Activated naive CD4-positive, alpha-beta T cell treated with anti-CD3 and anti-CD28 coated beads for 36 hours (primary cell): ENCODE measurements around the gene COL11A1. TPM values are rescaled to one million over a fixed set of nuclear protein-coding genes. Genes with fewer than 3 reads are reported as not detected.

ENCODE experiments used
- CTCF ChIA-PET: fragments of 350-600 bp; sonication (Branson Sonifier 250); formaldehyde crosslinking; loops from one replicate; lab custom pipeline; 2021; ENCODE audit warnings: antibody characterized with exemption; lab: Charles Lee
- DNase-seq: peaks from one replicate; pipeline ENCODE4 v3.0.0-alpha.2; 2020
- H3K27ac Mint-ChIP-seq: one replicate; pipeline ENCODE4 v1.8.0; 2021; ENCODE audit warnings: mild to moderate bottlenecking, mixed read lengths
- H3K27me3 Mint-ChIP-seq: one replicate; pipeline ENCODE4 v1.8.0; 2021; ENCODE audit warnings: low read depth, mixed read lengths
- H3K36me3 Mint-ChIP-seq: one replicate; pipeline ENCODE4 v1.8.0; 2021; ENCODE audit warnings: low read depth, mixed read lengths
- H3K4me1 Mint-ChIP-seq: one replicate; pipeline ENCODE4 v1.8.0; 2021; ENCODE audit warnings: low read depth, mixed read lengths
- H3K4me3 Mint-ChIP-seq: one replicate; pipeline ENCODE4 v1.8.0; 2021; ENCODE audit warnings: mild to moderate bottlenecking, moderate library complexity, mixed read lengths
- H3K9me3 Mint-ChIP-seq: one replicate; pipeline ENCODE4 v1.8.0; 2021; ENCODE audit warnings: mixed read lengths
- intact Hi-C: fragments of 100-400 bp; cut with micrococcal nuclease; formaldehyde crosslinking; loops from one replicate; pipeline ENCODE4 v1.15.1; 2023
- total RNA-seq, 2 experiments: library from RNA; stranded (reverse); gene quantifications; one replicate each; pipeline ENCODE4 v1.2.3, GENCODE V29; 2021

COL11A1 gene
- total RNA-seq, 2 experiments from 2014 or later: not detected

DNA sequence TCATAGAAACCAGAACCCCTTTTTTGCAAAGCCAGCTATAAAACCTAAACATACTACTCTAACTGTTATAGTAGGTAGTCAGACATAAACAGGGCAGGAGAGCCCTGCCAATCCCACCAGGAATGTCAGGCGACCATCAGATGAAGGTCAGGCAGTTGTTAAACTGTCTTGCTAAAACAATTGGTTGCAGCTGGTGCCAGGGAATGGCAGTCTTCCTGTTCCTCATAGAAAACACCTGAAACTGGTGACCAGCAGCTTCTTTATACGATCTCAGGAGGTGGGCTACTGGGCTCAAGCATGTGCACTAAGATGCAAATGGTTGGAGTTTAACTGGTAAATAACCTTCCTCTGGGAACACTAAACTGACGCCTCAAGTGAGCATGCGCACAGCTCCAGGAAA is 224.1 kb downstream of the COL11A1 start:
- H3K4me1 Mint-ChIP-seq: no peaks in the 10 kb centered on the region
- H3K4me3 Mint-ChIP-seq: no peak overlapping the region
- CTCF ChIA-PET: no interaction called here
- H3K27ac Mint-ChIP-seq: no peak overlapping the region
- H3K27me3 Mint-ChIP-seq: no peaks in the 10 kb centered on the region
- H3K9me3 Mint-ChIP-seq: no peaks in the 10 kb centered on the region
- DNase-seq: no peak
- H3K36me3 Mint-ChIP-seq: no peaks in the 10 kb centered on the region
- intact Hi-C loops: no loop called here

DNA sequence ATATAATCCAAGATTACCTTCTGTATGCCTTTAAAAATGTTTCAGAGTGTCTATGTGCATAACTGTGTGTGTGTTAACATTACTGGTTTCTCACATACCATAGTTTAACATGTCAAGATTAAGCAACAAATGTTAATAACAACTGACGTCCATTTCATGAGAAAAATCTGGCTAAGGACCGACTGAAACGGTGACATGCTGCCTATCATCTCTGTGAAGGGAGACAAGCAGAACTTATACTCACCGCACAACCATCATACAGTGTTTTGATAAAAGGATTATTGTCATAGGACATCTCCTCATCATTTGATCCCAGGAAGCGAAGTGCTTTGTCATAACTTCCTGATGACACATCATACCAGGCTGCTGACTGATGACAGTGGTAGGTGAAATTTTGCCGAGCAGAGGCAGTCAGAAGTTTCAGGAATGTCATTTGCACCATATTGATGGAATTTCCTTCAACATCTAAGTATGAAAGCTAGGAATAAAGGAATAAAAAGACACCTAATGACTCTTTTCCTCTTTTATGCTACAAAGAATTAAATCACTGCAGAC is 228.8 kb downstream of the COL11A1 start:
- Mint-ChIP-seq H3K27ac (no peak overlapping the region), H3K36me3 (no peaks in the 10 kb centered on the region), H3K4me3 (no peak overlapping the region), H3K27me3 (no peaks in the 10 kb centered on the region), H3K4me1 (no peaks in the 10 kb centered on the region), H3K9me3 (no peaks in the 10 kb centered on the region)
- intact Hi-C loops: no loop called here
- DNase-seq: no peak
- CTCF ChIA-PET: interaction anchor here (0.6 kb wide), 1 partner anchor 554 kb away, joined by 3 read pairs; no protein-coding TSS in a partner anchor

DNA sequence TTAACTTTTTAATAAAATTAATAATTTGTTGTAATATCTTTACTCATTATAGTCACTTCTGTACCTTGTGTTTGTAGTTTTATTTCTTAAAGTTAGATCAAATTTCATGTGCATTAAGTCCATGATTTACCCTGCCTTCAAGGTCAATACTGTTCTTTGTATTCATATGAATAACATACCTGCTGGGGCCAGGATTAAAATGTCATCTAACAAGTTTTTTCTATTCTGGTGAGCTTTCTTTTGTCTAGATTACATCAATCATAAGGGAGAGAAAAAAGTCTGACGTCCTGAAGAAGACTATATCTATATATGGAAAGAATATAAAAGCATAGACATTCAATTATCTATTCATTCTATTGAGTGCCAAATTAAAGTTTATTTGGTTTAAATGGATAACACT is 232.6 kb downstream of the COL11A1 start:
- no peak for DNase-seq
- Mint-ChIP-seq H3K27ac (no peak overlapping the region), H3K36me3 (no peaks in the 10 kb centered on the region), H3K4me3 (no peak overlapping the region), H3K9me3 (no peaks in the 10 kb centered on the region), H3K4me1 (no peaks in the 10 kb centered on the region), H3K27me3 (no peaks in the 10 kb centered on the region)
- CTCF ChIA-PET: no interaction called here
- intact Hi-C loops: no loop called here

DNA sequence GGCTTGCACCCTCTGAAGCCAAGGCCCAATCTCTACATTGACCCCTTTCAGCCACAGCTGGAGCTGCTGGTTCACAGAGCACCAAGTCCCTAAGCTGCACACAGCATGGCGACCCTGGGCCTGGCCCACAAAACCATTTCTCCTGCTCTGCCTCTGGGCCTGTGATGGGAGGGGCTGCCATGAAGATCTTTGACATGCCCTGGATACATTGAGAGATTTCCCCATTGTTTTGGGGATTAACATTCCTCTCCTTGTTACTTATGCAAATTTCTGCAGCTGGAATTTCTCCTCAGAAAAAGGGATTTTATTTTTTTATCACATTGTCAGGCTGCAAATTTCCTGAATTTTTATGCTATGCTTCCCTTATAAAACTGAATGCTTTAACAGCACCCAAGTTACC is 235.8 kb downstream of the COL11A1 start:
- H3K36me3 Mint-ChIP-seq: no peaks in the 10 kb centered on the region
- no peaks in the 10 kb centered on the region for H3K27me3 Mint-ChIP-seq
- H3K4me3 Mint-ChIP-seq: no peak overlapping the region
- intact Hi-C loops: no loop called here
- H3K27ac Mint-ChIP-seq: no peak overlapping the region
- no peak for DNase-seq
- CTCF ChIA-PET: no interaction called here
- no peaks in the 10 kb centered on the region for H3K4me1 Mint-ChIP-seq
- no peaks in the 10 kb centered on the region for H3K9me3 Mint-ChIP-seq

DNA sequence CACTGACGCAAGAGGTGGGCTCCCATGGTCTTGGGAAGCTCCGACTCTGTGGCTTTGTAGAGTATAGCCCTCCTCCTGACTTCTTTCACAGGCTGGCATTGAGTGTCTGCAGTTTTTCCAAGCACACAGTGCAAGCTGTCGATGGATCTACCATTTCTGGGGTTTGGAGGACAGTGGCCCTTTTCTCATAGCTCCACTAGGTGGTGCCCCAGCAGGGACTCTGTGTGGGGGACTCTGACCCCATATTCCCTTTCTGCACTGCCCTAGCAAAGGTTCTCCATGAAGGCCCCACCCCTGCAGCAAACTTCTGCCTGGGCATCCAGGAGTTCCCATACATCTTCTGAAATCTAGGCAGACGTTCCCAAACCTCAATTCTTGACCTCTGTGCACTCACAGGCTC is 236.2 kb downstream of the COL11A1 start:
- no peaks in the 10 kb centered on the region for H3K9me3 Mint-ChIP-seq
- intact Hi-C loops: no loop called here
- DNase-seq: no peak
- CTCF ChIA-PET: no interaction called here
- no peak overlapping the region for H3K4me3 Mint-ChIP-seq
- H3K4me1 Mint-ChIP-seq: no peaks in the 10 kb centered on the region
- H3K27me3 Mint-ChIP-seq: no peaks in the 10 kb centered on the region
- no peak overlapping the region for H3K27ac Mint-ChIP-seq
- no peaks in the 10 kb centered on the region for H3K36me3 Mint-ChIP-seq

DNA sequence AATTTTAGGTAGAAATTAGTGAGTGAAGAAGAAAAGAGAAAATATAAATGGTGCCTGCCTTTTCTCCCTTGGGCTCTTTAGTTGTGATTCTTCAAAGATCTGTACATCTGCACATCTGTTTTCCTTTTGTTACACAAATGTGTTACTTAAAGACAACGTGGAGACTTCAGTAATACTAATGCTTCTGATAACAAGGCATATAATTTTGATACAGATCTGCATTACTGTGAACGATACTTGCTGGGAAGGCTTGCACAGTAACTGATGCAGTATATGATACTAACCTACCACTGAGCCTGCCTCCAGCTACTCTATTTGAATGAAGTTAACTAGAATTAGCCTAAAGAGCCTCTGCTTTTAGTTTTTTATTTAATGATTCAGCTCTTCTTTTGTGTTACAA is 244.6 kb downstream of the COL11A1 start:
- Mint-ChIP-seq H3K36me3 (no peaks in the 10 kb centered on the region), H3K27ac (no peak overlapping the region), H3K4me3 (no peak overlapping the region), H3K27me3 (no peaks in the 10 kb centered on the region), H3K4me1 (no peaks in the 10 kb centered on the region), H3K9me3 (peaks cover 4% of the 10 kb centered on the region)
- CTCF ChIA-PET: no interaction called here
- DNase-seq: no peak
- intact Hi-C loops: no loop called here

DNA sequence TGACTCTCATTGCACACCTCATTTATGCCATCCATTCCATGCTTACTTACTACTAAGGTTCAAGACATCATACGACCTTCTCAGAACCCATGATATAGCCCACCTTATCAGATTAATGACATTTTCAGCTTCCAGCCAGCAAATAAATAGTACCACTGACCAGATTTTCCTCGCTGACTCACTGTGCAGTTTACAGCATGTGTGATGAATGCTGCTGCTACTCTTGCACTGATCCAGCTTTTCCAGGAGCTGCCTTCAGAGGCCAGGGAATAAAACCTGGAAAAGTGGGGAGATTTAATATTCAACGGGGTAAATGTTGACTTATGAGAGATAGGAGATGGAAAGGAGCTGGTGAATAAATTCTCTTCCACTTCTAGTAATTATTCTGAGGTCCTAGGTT is 247.1 kb downstream of the COL11A1 start:
- DNase-seq: no peak
- peaks cover 4% of the 10 kb centered on the region for H3K9me3 Mint-ChIP-seq
- intact Hi-C loops: no loop called here
- no peak overlapping the region for H3K27ac Mint-ChIP-seq
- no peak overlapping the region for H3K4me3 Mint-ChIP-seq
- H3K36me3 Mint-ChIP-seq: no peaks in the 10 kb centered on the region
- H3K4me1 Mint-ChIP-seq: no peaks in the 10 kb centered on the region
- no peaks in the 10 kb centered on the region for H3K27me3 Mint-ChIP-seq
- CTCF ChIA-PET: no interaction called here

DNA sequence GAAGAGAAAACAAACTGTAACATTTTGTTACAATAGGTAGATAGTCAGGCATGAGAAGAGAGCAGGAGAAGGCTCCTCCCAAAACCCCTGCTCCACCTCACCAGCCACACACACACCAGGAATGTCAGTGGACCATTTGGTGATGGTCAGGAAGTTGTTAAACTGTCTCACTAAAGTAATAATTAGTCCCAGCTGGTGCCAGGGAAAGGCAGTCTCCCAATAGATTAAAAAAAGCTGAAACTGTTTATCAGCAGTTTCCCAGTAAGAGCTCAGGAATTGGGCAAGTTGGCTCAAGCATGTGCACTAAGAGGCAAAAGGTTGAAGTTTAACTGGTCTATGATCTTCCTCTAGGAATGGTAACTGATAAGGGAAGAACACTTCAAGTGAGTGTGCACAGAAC is 249.6 kb downstream of the COL11A1 start:
- DNase-seq: no peak
- Mint-ChIP-seq H3K27me3 (no peaks in the 10 kb centered on the region), H3K4me3 (no peak overlapping the region), H3K27ac (no peak overlapping the region), H3K36me3 (no peaks in the 10 kb centered on the region), H3K9me3 (peaks cover 8% of the 10 kb centered on the region), H3K4me1 (no peaks in the 10 kb centered on the region)
- intact Hi-C loops: no loop called here
- CTCF ChIA-PET: no interaction called here

DNA sequence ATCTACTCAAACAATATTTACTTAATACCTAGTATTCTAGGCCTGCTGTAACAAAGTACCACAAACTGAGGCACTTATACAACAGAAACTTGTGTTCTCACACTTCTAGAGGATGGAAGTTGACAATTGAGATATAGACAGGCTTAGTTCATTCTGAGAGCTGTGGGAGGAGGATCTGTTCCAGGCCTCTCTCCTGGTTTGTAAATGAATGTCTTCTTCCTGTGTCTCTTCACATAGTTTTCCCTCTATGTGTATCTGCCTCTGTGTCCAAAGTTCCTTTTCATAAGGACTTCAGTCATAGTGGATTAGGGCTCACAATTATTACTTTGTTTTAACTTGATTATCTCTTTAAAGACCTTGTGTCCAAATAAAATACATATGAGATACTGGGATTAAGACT is 251.1 kb downstream of the COL11A1 start:
- H3K36me3 Mint-ChIP-seq: no peaks in the 10 kb centered on the region
- no peak overlapping the region for H3K27ac Mint-ChIP-seq
- H3K27me3 Mint-ChIP-seq: no peaks in the 10 kb centered on the region
- H3K4me3 Mint-ChIP-seq: no peak overlapping the region
- H3K9me3 Mint-ChIP-seq: peaks cover 8% of the 10 kb centered on the region
- no peak for DNase-seq
- CTCF ChIA-PET: no interaction called here
- intact Hi-C loops: no loop called here
- H3K4me1 Mint-ChIP-seq: no peaks in the 10 kb centered on the region

DNA sequence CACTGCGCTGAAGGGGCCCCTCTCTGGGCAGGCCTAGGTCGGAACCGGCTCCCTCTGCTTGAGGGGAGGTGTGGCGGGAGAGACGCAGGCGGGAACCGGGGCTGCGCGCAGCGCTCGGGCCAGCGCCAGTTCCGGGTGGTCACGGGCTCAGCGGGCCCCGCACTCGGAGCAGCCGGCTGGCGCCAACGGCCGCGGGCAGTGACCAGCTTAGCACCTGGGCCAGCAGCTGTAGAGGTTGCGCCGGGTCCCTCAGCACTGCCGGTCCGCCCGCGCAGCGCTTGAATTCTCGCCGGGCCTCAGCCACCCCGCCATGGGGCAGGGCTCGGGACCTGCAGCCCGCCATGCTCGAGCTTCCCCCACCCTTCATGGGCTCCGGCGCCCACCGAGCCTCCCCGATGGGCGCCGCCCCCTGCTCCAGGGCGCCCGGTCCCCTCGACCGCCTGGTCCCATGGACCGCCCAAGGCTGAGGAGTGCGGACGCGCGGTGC is 254.6 kb downstream of the COL11A1 start:
- H3K9me3 Mint-ChIP-seq: peaks cover 4% of the 10 kb centered on the region
- no peak for DNase-seq
- H3K27ac Mint-ChIP-seq: no peak overlapping the region
- no peaks in the 10 kb centered on the region for H3K4me1 Mint-ChIP-seq
- no peaks in the 10 kb centered on the region for H3K27me3 Mint-ChIP-seq
- CTCF ChIA-PET: no interaction called here
- no peak overlapping the region for H3K4me3 Mint-ChIP-seq
- H3K36me3 Mint-ChIP-seq: no peaks in the 10 kb centered on the region
- intact Hi-C loops: no loop called here

DNA sequence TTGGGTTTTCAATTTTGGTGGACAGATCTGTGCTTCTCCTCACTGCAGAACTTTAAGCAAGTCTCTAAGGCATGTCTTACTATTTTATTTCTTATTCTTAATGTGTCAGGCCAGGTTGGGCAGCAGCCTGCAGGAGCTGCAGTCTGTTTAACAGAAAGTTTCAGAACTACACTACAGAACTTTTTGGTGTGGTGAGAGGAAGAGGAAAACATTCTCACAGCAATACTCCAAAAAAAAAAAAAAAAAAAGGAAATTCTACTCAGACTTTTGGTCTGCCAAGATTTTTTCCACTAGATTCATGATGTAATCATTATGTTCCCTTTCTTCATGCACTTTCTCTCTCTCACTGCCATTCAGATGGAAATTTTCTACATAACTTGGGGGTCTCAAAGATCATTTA is 255.2 kb downstream of the COL11A1 start:
- Mint-ChIP-seq H3K4me3 (no peak overlapping the region), H3K36me3 (no peaks in the 10 kb centered on the region), H3K9me3 (peaks cover 4% of the 10 kb centered on the region), H3K4me1 (no peaks in the 10 kb centered on the region), H3K27me3 (no peaks in the 10 kb centered on the region), H3K27ac (no peak overlapping the region)
- intact Hi-C loops: no loop called here
- CTCF ChIA-PET: no interaction called here
- DNase-seq: no peak

DNA sequence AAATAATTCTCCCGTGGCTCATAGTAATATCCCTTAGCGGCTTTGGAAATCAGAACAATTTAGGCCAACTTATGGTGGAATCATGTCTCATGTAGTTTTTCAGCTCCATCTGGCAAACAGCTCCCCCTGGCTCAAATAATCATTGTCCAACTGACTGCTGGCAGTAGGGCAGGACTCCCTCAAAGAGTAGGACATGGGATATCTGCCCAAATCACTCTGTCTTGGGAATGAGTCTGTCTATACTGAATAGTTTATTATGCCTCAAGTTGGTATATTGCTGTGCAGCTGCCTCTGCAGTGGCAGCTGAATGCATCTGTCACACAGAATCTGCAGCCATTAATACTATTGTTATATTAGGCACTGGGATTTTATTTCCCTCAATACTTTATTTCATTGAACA is 255.7 kb downstream of the COL11A1 start:
- intact Hi-C loops: no loop called here

DNA sequence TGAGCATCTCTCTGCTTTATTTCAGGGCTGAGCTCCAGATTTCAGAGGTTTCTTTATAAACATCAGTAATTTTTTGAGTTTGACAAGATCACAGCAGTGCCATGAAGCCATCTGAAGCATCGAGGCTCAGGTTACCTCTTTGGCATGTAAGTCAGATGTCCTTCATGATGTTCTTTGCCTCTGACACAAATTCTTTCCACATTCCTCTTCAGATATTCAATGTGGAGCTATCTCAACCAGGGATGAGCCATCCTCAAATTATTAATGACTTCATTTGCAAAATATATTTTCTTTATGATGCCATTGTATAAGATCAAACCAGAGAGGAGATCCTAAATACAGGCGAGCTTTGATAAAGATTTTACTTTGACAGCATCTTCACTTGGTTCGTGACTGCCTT is 256.7 kb downstream of the COL11A1 start:
- H3K9me3 Mint-ChIP-seq: peaks cover 4% of the 10 kb centered on the region
- no peak overlapping the region for H3K4me3 Mint-ChIP-seq
- H3K36me3 Mint-ChIP-seq: no peaks in the 10 kb centered on the region
- H3K4me1 Mint-ChIP-seq: no peaks in the 10 kb centered on the region
- no peak overlapping the region for H3K27ac Mint-ChIP-seq
- H3K27me3 Mint-ChIP-seq: no peaks in the 10 kb centered on the region
- CTCF ChIA-PET: no interaction called here
- intact Hi-C loops: no loop called here
- DNase-seq: no peak

More for the DNA sequence above, 255.7 kb downstream of the COL11A1 start:
- Mint-ChIP-seq H3K27me3 (no peaks in the 10 kb centered on the region), H3K4me1 (no peaks in the 10 kb centered on the region), H3K9me3 (peaks cover 4% of the 10 kb centered on the region), H3K4me3 (no peak overlapping the region), H3K27ac (no peak overlapping the region), H3K36me3 (no peaks in the 10 kb centered on the region)
- DNase-seq: no peak
- CTCF ChIA-PET: no interaction called here
